HG03097 (cell line): Measurements from ENCODE around the gene TRIM7.
"Not testable (repeated sequence)": the region's sequence is repeated elsewhere in the genome, so short reads cannot be mapped to it uniquely, and the experiment has no call there.

Experiments
- ATAC-seq: cut with Tn5 transposase; IDR thresholded peaks from one replicate; pipeline ENCODE4 v1.9.1; 2021; ENCODE audit not compliant: unreplicated experiment, low FRiP score

The TRIM7 gene

DNA sequence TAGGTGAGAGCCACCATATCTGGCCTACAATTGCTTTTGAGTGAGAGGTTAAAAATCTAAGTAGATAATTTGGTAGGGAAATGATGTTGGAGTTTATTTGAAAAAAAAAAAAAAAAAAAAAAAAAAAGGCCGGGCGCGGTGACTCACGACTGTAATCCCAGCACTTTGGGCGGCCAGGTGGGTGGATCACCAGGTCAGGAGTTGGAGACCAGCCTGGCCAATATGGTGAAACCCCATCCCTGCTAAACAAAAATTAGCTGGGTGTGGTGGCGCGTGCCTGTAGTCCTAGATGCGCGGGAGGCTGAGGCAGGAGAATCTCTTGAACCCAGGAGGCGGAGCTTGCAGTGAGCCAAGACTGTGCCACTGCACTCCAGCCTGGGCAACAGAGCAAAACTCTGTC, 9.3 kb upstream of the TRIM7 start:
- not testable (repeated sequence) for ATAC-seq

DNA sequence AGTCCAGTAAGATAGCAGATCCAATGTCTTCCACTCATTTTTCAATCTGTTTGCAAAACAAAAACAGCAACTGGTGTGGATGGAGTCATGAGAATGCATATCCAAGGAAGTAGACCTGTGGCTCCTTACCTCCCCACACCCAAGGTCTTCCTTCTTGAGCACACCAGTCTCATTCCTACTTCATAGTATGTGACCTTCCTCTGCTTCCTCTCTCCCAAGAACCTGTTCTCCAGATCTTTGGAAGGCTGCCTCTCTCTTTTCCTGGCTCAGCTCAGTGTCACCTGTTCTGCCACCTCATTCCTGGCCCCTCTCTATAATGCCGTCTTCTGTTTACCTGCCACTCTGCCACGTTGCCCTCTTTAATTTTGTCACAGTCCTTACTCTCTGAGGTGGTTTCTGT, 7.9 kb upstream of the TRIM7 start:
- no peak for ATAC-seq

DNA sequence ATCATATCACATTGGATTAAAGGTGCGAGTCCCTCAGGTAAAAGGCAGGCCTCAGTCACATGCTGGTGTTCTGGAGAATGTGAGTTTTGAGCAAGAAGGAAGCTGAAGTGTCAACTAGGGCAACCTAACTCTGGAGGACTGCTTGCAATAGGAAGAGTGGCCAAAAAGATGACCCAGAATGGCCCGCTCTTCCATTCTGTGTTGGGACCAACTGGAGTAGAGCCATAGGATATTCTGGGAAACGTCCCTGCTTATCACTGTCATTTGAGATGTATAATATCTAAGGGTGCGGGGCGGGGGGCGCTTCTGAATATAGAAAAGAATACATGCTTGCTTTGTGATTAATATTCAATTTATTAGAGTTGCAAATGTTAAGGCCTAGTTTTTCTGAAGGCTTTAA, 7.1 kb upstream of the TRIM7 start:
- ATAC-seq, result no peak

DNA sequence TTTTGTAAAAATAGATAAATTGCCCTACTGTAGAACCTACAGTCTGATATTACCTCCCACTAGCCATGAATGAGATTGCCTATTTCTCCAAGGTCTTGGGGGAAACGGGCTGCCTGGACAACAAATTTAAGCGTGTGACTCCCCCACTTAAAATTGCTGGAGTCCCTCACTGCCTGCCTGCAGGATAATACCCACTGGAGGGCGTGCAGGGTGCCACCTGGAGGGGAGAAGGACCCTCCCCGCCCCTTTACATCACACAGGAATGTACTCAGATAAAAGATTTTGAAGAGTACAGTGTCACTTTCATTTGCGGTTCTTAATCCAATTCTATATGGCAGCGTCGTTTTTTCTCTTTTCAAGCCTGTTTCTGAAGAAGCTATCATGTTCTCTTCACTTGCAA, 6.2 kb upstream of the TRIM7 start:
- ATAC-seq, result no peak

DNA sequence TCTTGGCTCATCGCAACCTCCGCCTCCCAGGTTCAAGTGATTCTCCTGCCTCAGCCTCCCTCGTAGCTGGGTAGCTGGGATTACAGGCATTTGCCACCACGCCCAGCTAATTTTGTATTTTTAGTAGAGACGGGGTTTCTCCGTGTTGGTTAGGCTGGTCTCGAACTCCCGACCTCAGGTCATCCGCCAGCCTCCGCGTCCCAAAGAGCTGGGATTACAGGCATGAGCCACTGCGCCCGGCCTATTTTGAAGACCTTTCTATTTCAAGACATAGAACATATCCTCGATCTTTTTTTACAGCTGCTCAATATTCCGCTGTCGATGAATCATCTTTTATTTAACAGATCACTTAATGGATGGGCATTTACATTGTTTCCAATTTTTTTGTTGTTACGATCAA, 5.7 kb upstream of the TRIM7 start:
- not testable (repeated sequence) for ATAC-seq

DNA sequence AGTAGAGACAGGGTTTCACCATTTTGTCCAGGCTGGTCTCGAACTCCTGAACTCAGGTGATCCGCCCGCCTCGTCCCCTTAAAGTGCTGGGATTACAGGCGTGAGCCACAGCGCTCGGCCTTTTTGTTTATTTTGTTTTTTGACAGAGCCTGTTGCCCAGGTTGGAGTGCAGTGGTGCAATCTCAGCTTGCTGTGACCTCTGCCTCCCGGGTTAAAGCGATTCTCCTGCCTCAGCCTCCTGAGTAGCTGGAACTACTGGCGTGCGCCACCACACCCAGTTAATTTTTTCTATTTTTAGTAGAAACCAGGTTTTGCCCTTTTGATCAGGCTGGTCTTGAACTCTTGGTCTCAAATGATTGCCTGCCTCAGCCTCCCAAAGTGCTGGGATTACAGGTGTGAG, 5.2 kb upstream of the TRIM7 start:
- ATAC-seq, result not testable (repeated sequence)

DNA sequence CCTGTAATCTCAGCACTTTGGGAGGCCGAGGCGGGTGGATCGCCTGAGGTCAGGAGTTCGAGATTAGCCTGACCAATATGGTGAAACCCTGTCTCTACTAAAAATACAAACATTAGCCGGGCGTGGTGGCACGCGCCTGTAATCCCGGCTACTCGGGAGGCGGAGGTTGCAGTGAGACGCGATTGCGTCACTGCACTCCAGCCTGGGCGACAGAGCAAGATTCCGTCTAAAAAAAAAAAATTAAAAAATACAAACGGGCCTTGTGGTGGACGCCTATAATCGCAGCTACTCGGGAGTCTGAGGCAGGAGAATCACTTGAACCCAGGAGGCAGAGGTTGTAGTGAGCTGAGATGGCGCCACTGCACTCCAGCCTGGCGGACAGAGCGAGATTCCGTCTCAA, 4.0 kb upstream of the TRIM7 start:
- ATAC-seq, result not testable (repeated sequence)

DNA sequence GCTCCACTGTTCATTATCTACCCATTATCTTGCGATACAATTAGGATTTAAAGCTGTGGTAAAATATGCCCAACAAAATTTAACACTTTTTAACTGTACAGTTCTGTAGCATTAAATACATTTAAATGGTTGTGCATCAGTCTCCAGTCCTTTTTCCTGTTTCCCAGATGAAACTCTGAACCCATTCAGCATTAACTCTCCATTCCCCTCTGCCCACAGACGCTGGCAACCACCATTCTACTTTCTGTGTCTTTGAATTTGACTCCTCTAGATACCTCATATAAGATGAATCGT, 2.9 kb upstream of the TRIM7 start:
- no peak for ATAC-seq

DNA sequence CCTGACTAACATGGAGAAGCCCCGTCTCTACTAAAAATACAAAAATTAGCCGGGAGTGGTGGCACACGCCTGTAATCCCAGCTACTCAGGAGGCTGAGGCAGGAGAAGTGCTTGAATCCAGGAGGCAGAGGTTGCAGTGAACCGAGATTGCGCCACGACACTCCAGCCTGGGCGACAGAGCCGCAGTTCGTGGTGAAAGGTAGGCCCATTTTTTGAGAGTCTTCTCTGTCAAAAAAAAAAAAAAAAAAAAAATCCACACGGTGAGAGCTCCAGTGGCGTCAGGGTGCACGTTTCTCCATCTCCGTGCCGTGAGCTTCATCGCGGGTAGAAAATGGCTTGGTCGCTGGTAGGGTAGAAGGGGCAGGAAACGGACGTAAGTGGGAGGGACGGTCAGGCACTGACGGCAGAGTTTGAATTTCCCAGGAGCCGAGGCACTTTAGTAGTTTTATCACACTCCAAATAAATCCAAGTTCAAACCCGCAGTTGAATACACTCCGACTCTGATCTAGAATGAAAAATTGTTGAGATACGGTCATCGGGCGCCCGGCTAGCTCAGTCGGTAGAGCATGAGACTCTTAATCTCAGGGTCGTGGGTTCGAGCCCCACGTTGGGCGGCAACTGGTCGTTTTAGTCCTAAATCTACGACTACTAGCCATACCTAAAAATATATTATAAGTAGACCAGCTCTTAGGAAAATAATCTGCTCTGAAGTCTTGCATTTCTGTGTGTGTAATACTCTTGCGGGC, 2.4 kb upstream of the TRIM7 start:
- peak; percentile 32 for ATAC-seq

DNA sequence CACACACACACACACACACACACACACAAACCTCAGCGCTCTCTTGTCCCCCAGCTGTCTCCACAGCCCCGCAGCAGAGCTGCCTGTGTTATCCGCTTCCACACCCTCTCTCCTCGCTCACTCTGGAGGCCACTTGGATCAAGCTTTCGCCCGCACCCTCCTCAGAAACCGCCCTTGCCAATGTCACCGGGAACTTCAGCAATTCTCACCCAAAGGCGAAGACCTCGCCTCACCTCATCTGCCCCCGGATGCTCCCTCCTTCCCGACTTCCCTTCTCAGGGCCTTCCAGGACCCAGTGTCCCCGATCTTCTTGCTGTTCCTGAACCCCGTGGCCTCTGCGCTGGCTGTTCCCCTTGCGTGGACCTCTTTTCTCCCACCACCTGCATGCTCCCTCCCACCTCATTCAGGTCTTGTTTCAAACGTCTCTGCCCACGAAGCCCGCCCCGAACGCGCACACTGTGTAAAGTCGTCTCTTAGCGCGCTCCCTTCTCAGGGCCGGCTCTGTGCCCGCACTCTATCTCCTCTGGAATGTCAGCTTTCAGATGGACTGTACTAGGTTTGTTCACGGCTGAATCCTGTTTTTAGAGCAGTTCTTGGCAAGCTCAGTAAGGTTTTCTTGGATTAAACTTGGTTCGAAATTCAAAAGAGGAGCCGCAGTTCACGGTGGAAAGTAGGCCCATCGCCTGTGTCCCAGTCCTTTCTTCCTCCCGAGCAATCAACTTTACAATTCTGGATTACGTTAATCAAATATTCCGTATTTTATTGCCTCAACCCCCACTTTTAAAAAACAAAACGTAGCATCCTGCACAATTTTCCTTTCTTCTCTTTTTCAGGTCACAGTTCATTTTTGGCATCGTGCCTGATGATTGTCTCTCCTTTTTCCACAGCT, 1.0 kb upstream of the TRIM7 start:
- no peak for ATAC-seq

DNA sequence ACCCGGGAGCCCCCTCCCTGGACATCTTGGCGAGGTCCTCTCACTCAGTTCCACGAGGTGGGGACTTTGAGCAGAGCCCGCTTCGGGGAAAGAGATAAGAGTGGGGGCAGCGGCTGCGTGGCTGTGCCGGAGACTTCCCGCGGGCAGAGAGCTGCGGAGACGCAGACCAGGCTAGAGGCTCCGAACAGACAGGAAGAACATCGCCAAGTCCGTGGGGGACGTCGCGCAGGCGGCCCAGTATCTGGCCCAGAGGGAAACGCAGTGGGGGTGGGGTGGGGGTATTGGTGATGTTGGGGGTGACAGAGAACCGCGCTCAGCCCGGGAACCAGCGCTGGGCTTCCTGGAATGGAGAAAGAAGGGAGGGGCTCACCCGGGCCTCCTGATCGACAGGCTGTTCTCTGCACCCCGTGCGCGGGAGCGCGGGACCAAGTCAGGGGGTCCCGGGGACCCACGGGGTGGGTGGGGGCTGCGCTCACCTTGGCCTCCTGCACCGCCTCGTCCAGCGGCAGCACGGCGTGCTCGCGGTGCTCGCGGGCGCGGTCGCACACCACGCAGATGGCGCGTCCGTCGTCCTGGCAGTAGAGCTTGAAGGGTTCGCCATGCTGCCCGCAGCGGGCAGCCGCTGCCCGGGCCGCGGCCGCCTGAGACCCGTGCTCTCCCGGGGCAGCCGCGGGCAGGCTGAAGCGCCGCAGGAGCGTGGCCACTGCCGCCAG, 727 bp downstream of the TRIM7 start:
- ATAC-seq, result no peak

DNA sequence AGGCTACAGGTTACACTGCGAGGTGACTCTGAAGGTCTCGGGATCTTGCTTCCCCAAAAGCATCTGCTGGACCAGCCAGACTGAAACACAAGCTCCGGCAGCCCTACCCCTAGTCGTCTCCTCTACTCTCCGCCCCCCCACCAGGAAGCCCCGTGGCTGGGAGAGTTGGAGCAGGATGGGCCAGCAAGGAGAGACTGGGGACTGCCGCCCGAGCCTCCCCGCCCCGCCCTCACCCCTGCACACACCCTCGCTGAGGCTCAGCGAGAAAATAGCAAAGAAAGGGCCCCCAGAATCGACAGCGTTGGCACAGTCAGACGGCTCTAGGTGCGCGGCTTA, 1.3 kb downstream of the TRIM7 start:
- no peak for ATAC-seq

DNA sequence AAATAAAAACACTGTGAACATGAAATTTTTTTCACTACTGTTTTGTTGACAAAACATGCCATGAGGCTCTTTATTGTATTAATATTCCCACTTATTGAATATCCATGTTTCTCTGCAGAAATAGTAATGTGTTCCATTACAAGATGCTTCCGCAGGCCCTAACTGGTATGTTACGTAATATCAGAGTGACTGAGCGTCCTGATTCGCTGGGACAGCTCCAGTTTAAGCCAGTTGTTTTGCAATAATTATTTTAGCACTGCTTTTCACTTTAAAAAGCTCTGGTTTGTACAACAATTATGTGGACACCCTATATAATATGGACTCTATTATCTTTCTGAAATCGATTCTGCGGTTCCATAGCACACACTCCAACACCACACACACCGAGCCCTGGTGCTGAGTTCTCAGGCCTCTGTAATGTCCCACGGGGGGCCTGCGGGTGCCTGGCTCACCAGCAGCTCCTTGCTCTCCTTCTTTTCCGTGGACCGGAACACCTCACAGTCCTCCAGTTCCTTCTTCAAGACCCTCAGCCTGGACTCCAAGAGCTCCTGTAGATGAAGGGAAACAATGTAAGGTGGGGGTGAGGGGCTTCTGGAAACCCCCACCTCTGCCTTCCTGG, 1.8 kb downstream of the TRIM7 start:
- no peak for ATAC-seq

DNA sequence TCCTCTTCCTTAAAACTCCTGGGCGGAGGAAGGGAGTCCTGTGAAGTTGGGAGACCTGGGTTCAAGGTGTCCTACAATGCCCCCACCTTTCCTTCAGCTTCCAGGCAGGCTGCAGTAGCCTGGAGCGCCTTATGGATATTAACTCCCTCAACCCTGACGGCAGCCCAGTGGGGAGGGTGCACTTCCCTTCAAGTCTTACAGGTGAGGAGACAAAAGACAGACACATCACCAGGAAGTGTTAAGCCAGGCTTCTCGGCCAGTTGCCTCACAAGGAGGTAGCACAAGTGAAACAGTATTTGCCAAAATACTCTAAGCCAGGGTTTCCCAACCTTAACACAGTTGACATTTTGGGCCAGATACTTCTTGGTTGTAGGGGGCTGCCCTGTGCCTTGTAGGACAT, 4.2 kb downstream of the TRIM7 start:
- no peak for ATAC-seq

DNA sequence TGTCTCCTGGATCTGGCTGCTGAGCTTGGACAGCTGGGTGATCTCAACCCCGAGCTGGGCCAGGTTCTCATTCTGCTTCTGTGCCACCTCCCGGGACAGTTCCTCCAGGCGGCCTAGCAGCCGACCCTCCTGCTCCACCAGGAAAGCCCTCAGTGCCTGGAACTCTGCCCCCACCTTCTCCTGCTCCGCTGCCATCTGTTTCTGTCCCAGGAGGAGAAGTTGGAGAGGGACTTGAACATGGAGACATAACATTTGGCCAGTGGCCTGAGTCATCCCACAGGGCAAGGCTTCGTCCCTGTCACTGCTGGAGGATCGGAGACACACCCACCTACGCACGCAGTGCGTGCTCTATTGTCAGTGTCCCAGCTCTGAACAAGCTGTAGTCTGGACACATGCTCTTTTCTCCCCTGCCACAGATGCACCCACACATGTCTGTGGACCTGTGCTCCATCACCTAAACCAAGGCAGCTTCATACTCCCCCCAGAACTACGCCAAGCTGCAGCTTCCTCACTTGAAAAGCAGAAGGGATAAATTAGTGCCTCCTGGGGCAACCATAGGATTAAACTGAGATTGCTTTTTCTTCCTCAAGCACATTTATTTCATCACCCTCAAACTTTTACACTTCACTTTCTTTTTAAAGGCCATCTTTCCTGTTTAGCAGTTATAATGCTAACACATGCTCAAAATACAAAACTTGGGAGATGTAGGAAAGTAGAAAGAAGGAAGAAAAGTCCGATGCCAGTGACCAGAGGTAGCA, 4.9 kb downstream of the TRIM7 start:
- ATAC-seq, result no peak

DNA sequence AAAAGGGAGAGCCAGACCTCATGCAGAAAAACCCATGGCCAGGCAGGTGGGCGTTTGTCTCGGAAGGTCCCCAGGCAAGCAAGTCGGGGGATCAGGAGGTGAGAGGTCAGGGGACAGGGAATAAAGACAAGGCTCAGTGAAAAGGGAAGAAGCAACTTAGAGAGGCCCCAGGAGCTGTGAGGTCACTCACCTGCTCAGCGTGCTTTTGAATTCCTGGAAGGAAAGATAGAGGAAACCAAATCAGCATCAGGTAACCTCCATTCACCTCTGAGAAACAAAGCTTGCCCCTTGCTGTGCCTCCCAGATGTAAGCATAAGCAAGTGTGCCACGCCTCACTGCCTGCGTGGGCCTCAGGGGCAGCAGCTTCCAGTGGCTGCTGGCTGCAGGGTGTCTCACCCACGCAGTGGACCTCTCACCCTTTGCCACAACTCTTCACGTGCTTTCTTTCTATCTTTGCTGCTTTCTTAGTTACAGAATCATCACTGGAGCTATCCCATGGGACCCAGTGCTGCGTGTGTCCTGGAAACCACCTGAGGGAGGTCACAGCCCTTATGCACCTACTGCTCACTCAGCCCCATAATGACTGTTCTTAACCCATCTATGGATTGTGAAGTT, 6.0 kb downstream of the TRIM7 start:
- ATAC-seq, result no peak

DNA sequence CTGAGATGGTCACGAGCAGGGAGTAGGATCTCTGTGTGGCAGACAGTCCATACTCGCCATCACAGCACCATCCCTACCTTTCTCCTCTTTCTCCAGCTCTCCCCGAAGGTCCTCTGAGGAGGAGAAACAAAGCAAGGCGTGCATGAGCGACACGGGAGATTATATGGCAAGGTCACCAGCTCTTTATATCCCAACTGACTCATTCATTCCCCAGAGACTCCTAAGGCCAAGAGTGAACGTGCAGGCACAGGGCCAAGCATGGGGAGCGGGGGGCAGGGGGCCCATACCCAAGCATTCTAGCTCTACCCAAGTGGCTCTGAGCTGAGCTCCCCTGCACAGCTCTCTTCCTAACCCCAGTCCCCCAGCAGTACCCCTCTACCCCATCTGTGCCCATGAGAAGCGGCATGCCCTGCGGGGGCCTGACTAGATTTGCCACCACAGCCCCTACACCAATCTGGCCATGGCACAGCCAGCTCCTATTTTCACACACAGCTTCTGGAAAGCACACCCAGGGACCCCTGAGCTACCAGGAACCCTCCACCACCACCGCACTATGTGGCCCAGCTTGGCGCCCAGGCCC, 6.8 kb downstream of the TRIM7 start:
- no peak for ATAC-seq

DNA sequence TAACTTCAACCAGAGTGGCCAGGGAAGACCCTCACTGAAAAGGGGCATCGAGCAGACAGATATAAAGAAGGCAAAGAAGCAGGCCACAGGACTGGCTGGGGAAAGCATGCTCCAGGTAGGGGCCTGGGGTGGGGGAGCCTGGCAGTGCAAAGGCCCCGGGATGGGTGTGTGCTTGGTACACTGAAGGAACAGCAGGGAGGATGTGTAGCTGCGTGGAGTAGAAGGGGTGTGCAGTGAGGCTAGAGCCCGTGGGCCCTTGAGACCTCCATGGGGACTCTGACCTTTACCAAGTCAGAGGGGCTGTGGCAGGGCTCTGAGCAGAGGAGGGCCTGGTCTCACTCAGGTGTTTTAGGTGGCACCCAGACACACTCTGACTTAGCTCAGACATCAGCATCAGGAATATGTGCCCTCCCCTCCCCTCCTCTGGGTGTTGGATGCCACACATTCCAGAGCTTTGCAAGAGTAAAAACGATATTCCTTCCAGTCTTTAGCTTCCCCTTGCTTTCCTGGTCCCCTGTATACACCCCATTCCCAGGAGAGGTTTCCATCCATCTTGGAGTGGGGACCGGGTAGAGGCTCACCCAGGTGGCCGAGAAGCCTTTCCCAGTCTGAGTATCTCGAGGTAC, 7.6 kb downstream of the TRIM7 start:
- no peak for ATAC-seq

DNA sequence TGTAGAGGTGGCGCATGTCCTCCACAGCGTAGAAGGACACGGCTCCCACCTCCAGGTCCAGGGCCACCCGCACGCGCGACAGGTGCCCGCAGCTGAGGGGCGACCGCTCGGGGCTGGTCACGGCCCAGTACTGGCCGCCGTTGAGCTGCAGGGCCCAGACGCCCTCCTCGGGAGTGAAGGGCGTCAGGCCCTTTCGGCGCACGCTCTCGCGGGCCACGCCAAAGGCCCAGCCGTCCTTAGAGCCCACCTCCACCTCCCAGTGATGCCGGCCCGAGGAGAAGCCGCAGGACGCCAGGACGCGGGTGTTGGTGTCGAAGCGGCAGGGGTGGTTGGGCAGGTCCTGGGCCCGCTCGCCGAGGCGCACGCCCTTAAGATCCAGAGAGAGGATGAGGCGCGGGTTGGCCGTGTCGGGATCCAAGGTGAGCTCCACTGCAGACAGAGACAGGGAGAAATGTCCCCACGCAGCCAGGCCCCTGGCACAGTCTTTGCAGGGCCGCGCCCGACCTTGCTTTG, 9.7 kb downstream of the TRIM7 start:
- ATAC-seq, result no peak
